Renal cortical epithelial cell (primary cell): Measurements from ENCODE around the gene SMOC2. TPM values are rescaled to one million over a fixed set of nuclear protein-coding genes. Genes with fewer than 3 reads are reported as not detected.

Experiments used
- DNase-seq: peaks from one replicate; pipeline ENCODE4 v3.0.0-alpha.2; 2011; ENCODE audit warnings: low read depth
- total RNA-seq: library from RNA; depleted of rRNA; stranded (reverse); fragments of >200 nt; gene quantifications from 2 replicates; pipeline ENCODE4 v1.2.3, GENCODE V29; 2014

The SMOC2 gene
- total RNA-seq, 1 donor from 2014 or later, result 0.10 TPM

DNA sequence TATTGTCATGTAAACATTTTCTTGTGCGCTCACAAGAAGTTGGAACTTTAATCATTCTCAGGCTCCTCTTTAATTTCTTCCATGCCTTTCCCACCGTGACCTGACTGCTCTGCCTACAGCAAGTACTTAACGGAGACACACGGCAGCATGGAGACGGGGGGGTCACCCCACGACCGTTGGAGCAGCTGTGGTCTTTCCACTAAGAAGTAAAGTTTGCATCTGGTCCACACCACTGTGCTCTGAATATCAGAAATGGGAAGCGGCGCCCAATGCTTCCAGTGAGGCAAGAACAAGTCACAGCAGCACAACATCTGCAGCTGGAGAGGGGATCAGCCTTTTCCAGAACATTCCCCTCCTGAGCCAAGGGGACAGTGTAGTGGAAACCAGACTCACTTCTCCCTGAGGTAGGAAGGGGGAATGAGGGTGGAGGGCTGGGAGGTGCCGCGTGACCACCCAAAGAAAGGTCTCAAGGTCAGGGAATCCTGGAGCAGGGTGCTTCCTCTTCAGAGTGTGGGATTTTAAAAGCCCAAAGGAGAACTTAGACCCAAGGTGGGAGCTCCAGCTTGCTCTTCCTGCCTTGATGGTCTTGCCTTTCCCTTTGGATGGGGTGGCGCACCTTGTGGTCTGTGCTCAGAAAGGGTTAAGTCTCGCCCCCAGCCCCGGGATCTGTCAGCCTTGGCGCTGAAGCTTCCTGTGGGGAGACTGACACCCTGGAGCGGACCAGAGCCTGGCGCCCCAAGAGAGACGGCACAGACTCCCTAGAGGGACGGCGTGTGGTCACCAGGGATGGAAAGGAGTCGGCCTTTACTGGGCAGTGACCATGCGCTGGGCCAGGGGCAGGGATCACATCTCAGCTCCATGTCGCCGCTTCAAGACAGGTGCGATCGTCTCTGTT lies 25.6 kb upstream of the SMOC2 start:
- DNase-seq, result no peak

DNA sequence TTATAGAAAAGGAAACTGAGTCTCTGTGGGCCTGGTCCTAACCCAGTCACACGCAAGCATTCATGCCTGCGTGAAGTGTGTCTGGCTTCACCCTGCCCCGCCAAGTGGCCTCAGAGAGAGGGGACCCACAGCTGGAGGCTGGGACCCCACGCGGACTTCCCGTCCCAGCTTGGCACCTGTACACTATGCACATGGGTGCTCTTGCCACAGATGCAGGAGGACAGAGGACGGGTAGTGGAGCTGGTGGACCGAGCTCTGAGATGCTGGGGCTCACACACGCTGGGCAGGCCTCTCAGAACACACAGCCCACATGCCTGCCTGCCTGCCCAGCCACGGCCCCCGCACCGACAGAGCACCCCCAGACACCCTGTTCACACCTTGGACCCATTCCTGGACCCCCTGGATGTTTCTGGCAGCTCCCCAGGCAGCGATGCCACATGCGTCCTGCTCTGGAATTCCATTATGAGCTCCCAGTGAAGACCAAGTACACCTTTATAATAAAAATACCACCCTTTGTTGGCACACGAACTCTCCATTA lies 24.9 kb upstream of the SMOC2 start:
- DNase-seq, result no peak

DNA sequence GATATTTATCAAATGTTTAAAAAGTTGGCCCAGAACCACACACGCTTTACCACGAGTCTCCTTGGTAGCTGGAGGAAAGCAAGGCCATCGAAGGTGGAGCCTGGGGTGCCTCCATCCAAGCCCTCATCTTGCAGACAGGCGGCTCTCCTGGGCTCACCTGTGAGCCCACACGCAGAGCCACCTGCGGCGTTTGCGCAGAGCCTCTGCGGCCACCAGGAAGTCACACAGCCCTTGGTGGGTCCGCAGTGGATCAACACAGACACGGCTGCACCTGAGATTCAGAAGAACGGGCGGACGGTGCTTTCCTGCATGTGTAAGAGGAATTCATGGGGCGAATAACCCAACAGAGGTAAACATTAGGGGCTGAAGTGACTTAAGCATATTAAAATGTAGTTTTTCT lies 24.5 kb upstream of the SMOC2 start:
- no peak for DNase-seq

GRCh38 chr6:168417191-168417590 lies 23.8 kb upstream of the SMOC2 start:
- DNase-seq, result no peak

GRCh38 chr6:168417679-168418557 lies 23.1 kb upstream of the SMOC2 start:
- no peak for DNase-seq

DNA sequence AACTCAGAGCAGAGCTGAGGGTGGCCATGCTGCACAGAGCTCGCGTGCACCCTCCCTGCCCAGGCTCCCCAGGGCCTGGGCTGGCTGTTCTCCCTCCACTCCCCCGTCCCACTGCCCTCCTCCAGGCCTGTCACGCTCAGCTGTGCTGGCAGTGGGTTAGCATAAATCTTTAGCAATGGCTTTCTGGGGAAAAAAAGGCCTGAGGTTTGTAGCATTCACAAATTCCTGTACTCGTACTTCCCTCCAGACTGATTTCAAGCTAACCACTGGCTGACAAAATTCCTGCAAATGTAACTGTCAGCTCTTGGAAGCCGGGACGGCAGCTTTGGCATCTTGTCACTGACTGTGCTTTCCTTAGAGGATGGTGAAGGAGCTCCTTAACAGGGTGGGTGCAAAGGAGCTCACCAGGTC lies 22.3 kb upstream of the SMOC2 start:
- DNase-seq, result no peak

GRCh38 chr6:168419569-168419968 lies 21.4 kb upstream of the SMOC2 start:
- DNase-seq, result no peak

- DNase-seq, result no peak
These were observed 20.9 kb upstream of the SMOC2 start for GRCh38 chr6:168420084-168420483.

DNA sequence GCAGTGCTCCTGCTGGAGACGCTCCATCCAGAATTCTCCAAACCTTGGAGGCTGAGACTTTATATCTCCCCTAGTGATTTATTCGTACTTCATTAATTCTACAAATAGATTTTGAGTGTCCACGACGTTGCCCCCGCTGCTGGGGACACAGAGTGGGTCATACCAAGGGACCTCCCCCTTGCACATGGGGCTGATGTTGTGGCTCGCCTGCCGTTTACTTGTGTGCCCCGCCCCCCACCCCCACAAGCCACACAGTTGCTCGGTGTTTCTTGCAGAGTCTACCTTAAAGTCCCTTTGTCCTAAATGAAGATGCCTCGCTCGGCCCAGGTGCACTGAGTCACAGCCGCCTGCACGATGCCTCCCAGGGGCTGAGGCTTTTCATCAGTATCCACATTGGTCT lies 20.3 kb upstream of the SMOC2 start:
- DNase-seq, result no peak

GRCh38 chr6:168427184-168427583 lies 13.8 kb upstream of the SMOC2 start:
- no peak for DNase-seq

DNA sequence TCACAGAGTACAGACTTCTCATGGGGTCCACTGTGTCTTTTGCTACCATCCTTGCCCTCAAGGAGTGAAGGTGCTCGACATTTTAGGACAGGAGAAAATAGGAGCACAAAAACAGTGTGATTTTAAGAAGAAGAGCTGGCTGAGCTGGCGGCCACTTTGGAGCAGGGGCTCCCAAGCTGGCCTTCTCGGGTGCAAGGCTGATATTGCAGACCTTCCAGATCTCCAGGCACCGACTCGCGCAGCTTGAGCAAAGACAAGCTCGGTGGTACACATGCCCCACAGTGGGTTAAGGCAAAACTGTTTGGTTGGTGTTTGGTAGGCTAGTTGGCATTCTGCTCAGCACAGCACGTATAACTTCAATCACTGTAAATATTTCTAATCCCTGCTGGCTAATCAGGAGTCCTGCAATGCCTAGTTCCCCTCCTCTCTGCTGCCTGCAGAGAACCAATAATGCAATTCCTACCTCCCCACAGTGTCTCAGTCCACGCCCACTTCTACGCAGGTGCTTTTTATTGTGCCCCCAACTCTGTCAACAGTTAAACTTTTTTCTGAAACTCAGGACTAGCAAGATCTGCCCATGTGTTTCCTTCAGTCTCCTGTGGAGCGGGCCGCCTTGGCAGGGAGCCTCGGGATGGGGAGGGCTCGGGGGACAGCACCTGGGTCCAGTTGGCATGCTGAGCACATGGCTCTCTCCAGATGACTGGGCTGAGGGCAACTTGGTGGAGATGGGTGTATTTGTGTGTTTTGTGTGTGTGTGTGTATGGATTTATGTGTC lies 12.7 kb upstream of the SMOC2 start:
- no peak for DNase-seq

- DNase-seq, result no peak
These were observed 12.1 kb upstream of the SMOC2 start for GRCh38 chr6:168428863-168429262.

GRCh38 chr6:168432196-168432595 lies 8.8 kb upstream of the SMOC2 start:
- DNase-seq, result no peak

- no peak for DNase-seq
These were observed 7.1 kb upstream of the SMOC2 start for GRCh38 chr6:168433898-168434297.

DNA sequence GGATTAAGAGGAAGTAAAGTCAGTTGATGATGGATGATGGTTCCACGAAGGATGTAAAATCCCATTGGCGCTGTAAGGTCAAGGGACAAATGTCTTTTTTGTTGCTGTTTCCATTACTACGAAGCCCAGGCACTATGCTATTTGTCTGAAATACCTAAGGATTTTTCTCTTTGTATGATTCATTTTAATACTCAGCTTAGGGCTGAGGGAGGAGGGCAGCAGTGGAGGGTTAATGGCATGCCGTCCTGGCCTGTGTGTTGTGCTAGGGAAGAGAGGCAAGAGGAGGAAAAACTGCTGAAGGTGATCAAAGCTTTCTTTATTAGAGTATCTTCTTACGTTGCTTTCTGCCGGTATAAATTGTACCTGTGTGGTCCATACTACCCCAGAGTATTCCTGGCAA lies 6.5 kb upstream of the SMOC2 start:
- no peak for DNase-seq

GRCh38 chr6:168437751-168438150 lies 3.2 kb upstream of the SMOC2 start:
- no peak for DNase-seq

DNA sequence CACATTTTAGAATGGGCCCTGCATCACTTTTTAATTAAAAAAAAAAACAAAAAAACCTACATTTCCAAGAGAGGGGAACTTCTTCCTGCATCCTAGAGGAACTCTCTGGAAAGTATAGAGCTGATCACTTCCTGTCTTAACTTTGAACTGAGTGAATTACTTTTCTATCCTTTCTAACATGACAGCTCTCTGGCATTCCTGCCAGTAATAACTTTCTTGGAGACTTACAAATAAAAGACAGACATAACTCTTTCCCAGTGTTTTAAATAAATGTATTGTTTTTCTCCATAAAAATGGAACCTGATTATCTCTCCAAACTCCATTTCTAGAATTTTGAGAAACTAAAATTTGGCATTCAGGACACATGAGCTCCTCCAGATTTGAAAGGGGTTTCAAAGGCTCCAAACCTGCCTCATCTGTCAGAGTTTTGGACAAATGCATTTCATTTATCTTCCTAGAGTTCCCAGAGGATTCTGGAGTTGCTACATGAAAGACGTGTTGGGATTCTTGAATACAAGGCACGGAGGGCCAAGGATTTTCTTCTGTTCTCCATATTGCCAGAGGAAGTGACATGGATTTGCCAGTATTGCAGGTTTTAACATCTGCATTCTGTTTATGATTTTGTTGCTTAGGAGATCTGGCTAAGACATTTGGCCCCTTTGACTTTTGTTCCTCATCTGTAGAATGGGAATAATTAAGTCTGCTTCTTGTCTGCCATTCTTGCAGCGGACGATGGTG lies 2.0 kb upstream of the SMOC2 start:
- no peak for DNase-seq

DNA sequence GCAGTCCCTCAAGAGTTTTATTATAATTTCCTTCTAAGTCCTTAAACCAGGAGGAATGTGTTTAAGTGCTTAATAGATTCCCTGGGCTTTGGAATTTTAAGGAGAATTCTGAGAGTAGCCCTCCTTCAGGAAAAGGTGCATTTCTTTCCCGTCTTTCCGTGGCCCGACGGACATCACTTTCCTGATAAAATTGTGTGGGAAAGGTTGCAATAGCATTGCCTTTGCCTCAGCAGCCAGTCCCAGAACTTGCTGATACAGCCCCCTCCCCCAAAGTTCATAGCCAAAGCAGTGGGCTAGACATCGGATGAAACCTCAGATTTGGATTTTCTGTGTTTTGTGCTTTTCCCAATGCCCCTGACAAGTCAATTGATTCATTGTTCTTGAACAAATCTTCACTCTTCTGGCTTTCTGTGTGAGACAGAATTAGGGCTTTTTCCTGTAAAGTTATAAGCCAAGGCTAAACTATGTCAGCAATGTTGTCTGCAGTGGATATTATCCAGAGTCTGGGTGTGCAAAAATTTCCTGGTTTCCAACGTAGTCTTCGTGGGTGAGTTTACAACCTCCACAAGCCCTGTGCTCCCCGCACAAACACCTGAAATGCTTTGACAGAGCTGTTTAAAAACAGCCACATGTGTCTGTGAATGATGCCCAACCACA lies 1.1 kb upstream of the SMOC2 start:
- no peak for DNase-seq

DNA sequence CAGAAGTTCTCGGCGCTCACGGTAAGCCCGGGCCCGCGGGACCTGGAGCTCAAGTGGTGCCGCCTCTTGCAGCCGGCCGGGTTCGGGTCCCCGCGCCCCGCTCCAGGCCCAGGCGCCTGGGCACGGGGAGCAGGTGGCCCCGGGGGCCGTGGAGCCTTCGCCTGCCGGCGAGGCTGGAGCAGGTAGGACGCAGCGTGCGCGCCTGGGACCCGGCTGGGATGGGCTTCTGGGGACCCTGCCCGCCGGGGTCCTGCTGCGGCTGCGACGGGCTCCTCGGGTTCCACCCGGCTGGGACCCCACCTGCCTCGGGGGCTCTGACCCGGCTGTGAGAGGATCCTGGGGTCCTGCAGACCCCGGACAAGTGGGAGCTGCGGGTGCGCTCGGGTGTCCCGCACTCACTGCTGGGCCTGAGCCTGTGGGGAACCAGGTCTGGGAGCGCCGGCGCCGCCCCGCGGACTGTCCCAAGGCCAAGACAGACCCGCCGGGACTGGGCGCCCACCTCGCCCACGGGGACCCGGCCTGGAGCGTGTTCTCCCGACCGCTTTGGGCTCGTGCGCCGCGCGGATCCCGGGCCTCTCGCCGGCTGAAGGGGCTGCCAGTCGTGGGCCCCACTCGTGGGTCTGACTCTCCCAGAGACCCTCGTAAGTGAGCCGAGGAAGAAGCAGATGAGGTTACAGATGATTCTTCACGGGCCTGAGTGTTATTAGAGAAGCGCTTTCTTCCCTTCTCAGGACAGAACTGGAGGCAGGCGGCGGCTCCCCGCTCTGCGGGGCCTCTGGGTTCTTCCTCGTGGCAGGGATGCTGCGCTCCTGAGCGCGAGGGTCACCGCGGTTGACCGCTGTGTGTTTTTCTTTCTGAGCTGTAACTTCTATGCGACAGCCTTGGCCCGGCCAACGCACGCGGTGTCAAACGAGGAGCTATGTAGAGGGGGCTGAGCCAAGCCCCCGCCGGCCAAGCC lies 729 bp downstream of the SMOC2 start:
- DNase-seq, result no peak
